SIG-M5 treated with dmso at 0.1 percent for 504 hours (cell line): ENCODE results near the gene ANAPC16.
A peak's percentile ranks its signal among the peaks of the same experiment; 100 is the strongest.
"Not testable (repeated sequence)": the region's sequence is repeated elsewhere in the genome, so short reads cannot be mapped to it uniquely, and the experiment has no call there.

Source experiments
- DNase-seq: peaks from one replicate; lab custom pipeline; 2025; ENCODE audit not compliant: unreplicated experiment; lab: John Stamatoyannopoulos, UW

ANAPC16 gene

GRCh38 chr10:72261784-72262404 lies 46.1 kb downstream of the ANAPC16 start:
- no peak for DNase-seq

GRCh38 chr10:72263613-72264241 lies 47.9 kb downstream of the ANAPC16 start:
- DNase-seq: no peak

GRCh38 chr10:72264536-72264935 lies 48.7 kb downstream of the ANAPC16 start:
- no peak for DNase-seq

- no peak for DNase-seq
Observed at GRCh38 chr10:72265508-72265907, 49.7 kb downstream of the ANAPC16 start.

GRCh38 chr10:72265990-72266865 lies 50.4 kb downstream of the ANAPC16 start:
- no peak for DNase-seq

- no peak for DNase-seq
Observed at GRCh38 chr10:72267381-72267780, 51.6 kb downstream of the ANAPC16 start.

- no peak for DNase-seq
Observed at GRCh38 chr10:72267819-72268399, 52.1 kb downstream of the ANAPC16 start.

- DNase-seq: not testable (repeated sequence)
Observed at GRCh38 chr10:72268475-72269200, 52.8 kb downstream of the ANAPC16 start.

GRCh38 chr10:72270607-72271281 lies 54.9 kb downstream of the ANAPC16 start:
- DNase-seq: no peak

- DNase-seq: peak; percentile 54
Observed at GRCh38 chr10:72272689-72273409, 57.0 kb downstream of the ANAPC16 start.

- DNase-seq: peak; percentile 95
Observed at GRCh38 chr10:72273410-72274212, 57.8 kb downstream of the ANAPC16 start, which contains the start of gene DDIT4. TSS of gene DDIT4 (plus strand) at chr10:72273924. CDS start at chr10:72274217, 293 bp downstream.

- DNase-seq: no peak
Observed at GRCh38 chr10:72274213-72274729, 58.5 kb downstream of the ANAPC16 start.

- DNase-seq: no peak
Observed at GRCh38 chr10:72274730-72275350, 59.0 kb downstream of the ANAPC16 start.

GRCh38 chr10:72275351-72276012 lies 59.7 kb downstream of the ANAPC16 start:
- no peak for DNase-seq

GRCh38 chr10:72276013-72276387 lies 60.2 kb downstream of the ANAPC16 start:
- DNase-seq: no peak

GRCh38 chr10:72276421-72277339 lies 60.9 kb downstream of the ANAPC16 start:
- DNase-seq: no peak
